ENCODE data around the gene AOPEP.

- TF ChIP-seq REST (IDR thresholded peaks at IDR 0.05) (no peak), EP300 (IDR thresholded peaks at IDR 0.05) (no peak), ZC3H11A (IDR thresholded peaks at IDR 0.05) (no peak), CTCF (IDR thresholded peaks at IDR 0.05) (no peak), MAX (IDR thresholded peaks at IDR 0.05) (no peak), POLR2A (IDR thresholded peaks at IDR 0.05; ENCODE audit: low read length) (no peak), HMGXB4 (CRISPR knock-in tag; IDR thresholded peaks at IDR 0.05; ENCODE audit: borderline replicate concordance) (no peak), USF2 (IDR thresholded peaks at IDR 0.05) (no peak), ESRRA (IDR thresholded peaks at IDR 0.05; ENCODE audit: borderline replicate concordance, low read length) (no peak), SMC3 (IDR thresholded peaks at IDR 0.05) (no peak), HOXA7 (CRISPR knock-in tag; IDR thresholded peaks at IDR 0.05) (no peak)
Observed at GRCh38 chr9:95067897-95068296, 341.4 kb downstream of the AOPEP start.
